Stimulated activated CD4-positive, alpha-beta T cell treated with anti-CD3 and anti-CD28 coated beads, TNF-alpha, amount 100 ng/mL, for 48 hours (primary cell): ENCODE results near the gene PIGT.
A peak's percentile ranks its signal among the peaks of the same experiment; 100 is the strongest.

Source experiments
- DNase-seq, 3 donors: peaks; one replicate each; pipeline ENCODE4 v3.0.0-alpha.2; 2020; ENCODE audit warnings: low read depth in 3 of 3

The PIGT gene

DNA sequence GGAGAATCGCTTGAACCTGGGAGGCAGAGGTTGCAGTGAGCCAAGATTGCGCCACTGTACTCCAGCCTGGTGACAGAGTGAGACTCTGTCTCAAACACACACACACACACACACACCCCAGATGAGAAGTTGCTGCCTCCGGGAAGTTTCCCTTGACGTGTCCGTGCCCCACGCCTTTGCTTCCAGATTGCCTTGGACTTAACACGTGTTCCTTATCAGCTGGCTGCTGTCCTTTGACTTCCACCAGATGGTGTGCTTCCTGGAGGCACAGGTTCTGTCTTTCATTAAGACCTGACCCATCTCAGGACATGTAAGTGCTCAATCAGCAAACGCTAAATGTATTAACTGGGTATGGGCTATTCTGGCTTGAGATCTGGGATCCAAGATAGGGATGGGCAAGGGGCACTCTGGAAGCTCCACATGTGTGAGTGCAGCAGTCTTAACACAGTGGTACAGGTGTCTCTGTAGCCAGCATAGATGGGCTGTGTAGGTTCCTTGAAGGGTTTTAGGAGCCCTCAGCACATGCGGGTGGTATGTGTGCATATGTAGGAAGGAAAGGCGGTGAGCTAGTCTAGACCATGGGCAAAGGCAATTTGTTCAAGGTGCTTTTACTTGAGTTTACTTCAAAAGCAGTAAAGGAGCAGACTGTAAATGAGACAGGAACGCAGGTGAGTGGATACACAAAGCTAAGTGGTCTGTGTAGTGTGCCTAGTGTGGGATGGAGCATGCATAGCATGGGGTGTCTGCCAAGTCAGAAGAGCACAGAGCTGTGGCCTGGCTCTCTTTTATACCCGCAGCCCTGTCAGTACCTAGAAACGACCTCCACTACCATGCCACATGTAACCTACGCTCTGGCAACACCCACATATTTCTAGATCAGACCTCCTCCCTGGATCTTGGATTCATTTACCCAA, 11.6 kb downstream of the PIGT start:
- no peak for DNase-seq

DNA sequence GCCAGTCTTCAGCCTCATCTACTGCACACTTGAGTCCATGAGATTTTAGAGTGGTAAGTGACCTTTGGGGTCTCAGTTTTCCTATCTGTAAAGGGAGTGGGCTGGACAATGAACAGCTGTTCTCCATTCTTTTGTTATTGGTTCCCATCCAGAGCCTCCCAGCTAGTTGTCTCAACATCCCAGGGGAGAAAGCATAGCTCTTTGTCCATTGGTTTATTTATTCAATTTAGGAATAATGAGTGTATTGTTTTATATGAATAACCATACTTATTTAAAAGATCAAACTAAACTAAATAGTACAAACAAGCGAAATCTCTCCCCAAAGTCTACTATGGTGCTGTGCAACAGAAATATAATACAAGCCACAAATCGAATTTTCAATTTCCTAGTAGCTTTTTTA, 13.7 kb downstream of the PIGT start:
- no peak for DNase-seq

DNA sequence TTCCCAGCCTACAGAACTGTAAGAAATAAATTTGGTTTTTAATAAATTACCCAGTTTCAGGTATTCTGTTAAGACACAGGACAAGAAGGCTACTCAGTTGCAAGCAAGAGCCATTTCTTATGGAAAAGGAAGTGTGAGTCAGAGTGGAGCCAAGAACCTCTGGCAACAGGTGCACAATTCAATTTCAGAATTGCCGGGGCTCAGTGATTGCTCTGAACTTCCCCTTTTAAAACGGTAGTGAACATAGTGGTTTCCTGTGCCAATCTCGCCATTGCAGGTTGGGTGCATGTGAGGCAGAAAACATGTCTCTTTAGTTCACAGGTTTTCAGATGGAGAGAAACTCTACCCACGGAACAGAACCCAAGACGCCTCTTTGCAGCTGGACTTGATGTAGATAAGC, 16.4 kb downstream of the PIGT start:
- DNase-seq = no peak

DNA sequence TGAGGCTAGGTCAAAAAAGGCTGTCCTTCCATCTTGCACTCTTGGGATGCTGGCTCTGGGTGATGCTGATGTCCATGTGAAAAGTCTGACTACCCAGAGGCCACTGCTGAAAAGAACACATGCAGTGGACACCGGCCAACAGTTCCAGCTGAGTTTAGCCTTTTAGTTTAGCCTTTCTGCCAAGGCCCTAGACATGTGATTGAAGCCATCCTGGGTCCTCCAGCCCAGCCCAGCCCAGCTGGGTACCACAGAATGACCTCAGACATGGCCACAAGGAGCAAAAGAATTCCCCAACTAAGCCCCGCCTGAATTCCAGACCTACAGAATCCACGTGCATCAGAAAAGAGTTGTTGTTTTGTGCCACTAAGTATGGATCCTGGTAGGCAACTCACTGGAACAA, 17.4 kb downstream of the PIGT start:
- DNase-seq = no peak

DNA sequence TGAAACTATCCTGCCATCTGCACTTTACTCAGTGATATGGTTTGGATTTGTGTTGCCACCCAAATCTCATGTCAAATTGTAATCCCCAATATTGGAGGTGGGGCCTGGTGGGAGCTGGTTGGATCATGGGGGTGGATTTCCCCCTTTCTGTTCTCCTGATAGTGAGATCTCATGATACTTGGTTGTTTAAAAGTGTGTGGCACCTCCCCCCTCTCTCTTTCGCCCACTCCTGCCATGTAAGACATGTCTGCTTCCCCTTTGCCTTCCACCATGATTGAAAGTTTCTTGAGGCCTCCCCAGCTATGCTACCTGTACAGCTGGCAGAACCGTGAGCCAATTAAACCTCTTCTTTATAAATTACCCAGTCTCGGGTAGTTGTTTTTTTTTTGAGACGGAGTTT, 18.0 kb downstream of the PIGT start:
- no peak for DNase-seq

DNA sequence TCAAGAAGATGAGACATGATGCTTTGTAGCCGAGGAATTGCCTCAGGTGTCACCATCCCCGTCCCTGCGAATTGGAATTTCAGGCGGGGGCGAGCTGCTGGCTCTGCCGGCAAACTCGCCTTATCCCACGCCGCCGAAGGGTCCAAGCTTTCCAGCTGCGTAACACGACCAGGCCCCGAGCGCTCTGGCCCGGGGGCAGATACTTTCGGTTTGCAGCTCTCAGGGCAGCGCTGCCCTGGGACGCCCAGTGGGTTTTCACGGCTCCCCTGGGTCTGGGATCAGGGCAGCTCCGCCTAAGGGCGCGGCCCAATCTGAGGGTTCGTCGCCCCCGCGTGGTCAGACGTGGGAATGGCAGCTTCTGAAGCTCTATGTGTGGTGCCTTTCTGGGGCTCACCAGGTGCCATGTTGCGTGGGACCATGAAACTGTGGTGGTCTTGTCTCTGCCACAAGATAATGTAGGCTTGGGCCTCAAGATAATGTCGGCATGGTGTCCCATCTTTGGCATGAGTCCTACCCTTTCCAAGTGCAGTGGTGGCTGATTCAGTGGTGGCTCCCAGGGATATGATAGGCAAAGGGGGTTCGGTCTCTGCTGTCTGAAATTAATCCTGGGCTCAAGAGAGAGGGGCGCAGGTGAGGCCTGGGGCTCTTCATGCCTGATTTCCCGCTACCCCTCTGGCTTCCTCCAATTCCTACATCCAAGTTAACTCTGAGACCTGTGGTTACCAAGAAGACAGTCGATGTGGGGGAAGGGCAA, 21.0 kb downstream of the PIGT start:
- DNase-seq = peak; percentile 74 to 79 (median 75)

DNA sequence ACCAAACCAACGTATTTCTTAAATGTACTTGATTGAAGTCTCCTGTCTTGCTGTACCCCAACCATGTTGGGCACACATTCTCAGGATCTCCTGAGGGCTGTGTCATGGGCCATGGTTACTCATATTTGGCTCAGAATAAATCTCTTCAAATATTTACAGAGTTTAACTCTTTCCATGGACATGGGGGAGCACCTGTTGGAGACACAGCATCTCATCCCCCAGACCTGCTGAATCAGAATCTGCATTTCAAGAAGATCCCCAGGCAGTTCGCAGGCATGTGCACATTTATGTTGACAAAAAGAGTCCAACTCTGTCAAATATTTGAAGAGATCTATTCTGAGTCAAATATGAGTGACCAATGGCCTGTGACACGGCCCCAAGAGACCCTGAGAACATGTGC, 24.5 kb downstream of the PIGT start:
- no peak for DNase-seq

DNA sequence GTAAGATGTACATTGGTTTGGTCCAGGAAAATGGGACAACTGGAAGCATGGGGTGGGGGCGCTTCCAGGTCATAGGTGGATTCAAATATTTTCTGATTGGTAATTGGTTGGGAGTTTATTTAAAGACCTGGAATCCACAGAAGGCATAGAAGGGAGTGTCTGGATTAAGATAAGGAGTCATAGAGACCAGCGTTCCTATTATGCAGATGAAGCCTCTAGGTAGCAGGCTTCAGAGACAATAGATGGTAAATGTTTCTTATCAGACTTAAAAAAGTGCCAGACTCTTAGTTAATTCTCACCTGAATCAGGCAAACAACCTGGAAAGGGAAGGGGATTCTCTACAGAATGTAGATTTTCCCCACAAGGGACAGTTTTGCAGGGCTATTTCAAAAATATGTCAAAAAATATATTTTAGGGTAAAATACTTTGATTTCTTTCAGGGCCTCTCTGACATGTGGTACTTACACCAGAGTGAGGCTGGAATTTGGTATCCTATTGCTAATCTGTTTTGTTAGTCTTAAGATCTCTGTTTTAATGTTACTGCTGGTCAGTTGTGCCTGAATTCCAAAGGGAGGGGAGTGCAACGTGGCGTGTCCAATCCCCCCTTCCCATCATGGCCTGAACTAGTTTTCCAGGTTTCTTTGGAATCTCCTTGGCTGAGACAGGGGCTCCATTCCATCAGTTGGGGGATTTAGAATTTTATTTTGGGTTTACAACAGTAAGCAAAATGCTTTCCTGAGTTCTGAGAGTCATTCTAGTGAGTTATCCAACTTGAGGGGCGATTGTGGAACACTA, 25.1 kb downstream of the PIGT start:
- no peak for DNase-seq

DNA sequence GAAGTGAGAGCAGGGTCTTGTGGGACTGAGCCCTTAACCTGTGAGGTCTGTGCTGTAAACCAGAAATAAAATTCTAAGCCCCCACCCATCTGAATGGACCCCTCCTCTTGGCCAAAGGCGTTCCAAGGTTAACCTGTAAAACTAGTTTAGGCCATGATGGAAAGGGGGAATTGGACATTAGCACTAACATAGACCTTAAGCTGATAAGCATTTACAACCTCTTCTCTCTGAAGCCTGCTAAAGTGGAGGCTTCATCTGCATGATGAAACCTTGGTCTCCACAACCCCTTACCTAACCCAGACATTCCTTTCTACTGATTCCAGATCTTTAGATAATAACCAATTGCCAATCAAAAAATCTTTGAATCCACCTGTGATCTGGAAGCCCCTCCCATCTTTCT, 25.8 kb downstream of the PIGT start:
- no peak for DNase-seq

DNA sequence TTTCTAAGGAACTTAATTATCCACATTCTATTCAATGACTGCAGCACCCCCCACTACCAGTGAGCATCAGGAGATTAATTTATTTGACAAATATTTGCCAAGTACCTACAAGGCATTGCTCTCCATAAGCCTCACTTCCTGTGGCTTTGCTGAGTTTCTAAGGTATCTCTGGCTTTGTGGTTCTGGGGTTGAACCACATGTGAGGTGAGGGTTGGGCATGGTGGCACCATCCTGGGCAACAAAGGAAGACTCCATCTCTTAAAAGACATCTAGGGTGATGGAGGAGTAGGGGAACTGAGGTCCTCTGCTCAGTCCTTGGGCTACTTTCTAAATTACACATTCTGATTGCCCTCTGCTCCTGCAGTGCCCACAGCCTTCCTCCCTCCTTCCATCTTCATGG, 28.1 kb downstream of the PIGT start:
- DNase-seq = no peak

DNA sequence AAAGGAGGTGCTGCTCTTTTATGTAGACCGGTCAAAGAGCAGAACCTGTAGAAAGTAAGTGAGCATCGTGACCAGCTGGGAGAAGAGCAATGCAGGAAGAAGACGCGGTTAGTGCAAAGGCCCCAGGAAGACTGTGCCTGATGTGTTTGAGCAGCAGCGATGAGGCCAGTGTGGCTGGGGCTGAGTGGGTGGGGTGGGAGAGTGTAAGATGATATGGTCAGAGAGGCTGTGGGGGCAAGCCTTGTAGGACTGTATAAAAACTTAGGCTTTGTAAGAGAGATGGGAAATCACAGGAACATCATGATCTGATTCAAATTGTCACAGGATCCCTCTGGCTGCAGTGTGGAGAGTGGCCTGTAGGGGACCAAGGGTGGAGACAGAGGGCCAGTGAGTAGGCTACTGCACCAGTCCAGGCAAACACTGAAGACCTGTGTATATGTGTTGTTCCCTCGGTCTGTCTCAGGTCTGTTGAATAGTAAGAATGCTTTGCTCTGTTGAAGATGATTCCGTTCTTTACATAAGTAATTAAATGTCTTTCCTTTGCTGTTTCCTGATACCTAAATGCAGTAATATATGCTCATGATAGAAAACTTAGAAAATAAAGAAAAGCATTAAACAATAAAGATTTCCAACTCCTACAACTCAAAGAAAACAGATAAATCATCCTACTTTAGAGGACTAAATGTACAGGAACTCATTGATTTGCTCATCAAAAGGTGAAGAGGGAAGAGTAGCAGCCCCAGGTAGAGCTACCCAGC, 30.0 kb downstream of the PIGT start:
- DNase-seq = peak in 1 of 3 donors; percentile 31

DNA sequence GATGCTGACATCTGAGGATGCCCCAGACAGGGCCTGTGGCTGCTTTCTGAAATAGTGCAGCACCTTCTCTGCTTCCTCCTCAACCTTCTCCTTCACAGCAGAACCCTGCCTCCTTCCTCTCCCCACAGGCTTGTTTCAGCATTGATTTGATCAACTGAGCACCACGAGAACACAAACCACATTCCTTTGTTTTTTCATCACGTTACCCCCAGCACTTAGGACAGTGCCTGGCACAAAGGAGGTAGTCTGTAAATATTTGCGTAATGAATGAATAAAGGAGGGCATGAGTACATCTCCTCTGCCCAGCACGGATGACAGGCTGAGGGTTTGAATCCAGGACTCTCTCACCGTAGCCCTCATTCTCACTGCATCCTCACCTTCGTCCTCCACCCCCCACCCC, 32.3 kb downstream of the PIGT start:
- no peak for DNase-seq

DNA sequence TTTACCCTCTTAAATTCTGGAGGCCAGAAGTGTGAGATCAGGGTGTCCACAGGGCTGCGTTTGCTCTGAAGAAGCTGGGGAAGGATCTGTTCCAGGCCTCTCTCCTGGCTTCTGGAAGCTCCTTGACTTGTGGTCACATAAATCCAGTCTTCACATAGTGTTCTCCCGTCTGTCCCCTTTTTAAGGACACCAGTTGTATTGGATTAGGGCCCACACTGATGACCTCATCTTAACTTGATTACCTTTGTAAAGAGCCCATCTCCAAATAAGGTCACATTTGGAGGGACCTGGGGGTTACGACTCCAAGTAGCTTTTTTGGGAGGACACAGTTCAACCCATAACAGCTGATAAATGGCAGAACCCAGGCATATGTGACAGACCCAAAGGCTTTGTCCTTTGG, 33.6 kb downstream of the PIGT start:
- no peak for DNase-seq

DNA sequence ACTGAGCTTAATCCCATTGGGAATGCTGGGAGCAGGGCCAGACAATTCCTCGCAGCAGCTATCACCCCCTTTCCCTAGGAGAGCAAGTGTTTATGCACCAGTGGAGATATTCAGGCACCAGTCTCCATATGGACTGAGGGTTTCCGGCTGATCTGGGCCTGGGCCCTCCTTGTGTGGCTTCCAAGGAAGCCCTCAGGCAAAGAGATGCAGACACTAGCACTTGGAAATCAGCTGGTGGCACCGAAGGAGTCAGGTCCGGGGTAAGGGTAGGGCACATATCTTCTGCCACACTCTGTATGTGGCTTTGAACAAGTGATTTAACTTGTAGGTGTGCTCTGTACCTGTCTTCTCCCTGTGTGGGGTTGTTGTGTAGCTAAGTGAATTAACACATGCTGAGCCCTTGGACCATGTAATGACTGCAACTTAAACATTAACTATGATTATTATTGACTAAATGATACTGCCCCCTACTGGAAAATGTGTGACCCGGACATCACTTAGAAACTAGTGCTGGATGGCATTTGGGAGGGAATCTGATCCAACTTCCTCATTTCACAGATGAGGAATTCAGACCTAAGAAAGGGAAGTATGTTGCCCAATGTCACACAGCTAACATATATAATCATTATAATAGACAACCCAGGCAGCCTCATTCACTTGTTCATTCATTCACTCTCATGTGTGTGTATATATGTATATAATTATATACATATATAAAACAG, 34.3 kb downstream of the PIGT start:
- no peak for DNase-seq

DNA sequence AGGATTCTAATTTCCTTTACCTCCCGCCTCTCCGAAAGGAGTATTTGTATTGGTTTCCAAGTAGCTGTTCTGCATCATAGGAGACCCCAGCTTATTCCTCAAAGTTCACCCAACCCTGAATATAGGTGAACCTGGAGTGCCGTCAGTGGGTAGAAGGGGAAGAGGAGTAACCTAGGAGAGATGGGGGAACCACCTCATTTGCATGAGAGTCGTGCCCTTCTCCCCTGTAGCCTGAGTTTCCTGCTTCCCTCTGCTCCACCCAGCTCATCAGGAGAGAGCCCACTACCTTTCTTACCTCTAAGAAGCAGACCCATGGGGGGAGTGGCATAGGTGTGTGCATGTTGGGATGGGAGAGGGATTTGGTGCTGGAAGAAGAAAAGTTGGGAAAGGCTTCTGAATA, 36.3 kb downstream of the PIGT start:
- DNase-seq = no peak

DNA sequence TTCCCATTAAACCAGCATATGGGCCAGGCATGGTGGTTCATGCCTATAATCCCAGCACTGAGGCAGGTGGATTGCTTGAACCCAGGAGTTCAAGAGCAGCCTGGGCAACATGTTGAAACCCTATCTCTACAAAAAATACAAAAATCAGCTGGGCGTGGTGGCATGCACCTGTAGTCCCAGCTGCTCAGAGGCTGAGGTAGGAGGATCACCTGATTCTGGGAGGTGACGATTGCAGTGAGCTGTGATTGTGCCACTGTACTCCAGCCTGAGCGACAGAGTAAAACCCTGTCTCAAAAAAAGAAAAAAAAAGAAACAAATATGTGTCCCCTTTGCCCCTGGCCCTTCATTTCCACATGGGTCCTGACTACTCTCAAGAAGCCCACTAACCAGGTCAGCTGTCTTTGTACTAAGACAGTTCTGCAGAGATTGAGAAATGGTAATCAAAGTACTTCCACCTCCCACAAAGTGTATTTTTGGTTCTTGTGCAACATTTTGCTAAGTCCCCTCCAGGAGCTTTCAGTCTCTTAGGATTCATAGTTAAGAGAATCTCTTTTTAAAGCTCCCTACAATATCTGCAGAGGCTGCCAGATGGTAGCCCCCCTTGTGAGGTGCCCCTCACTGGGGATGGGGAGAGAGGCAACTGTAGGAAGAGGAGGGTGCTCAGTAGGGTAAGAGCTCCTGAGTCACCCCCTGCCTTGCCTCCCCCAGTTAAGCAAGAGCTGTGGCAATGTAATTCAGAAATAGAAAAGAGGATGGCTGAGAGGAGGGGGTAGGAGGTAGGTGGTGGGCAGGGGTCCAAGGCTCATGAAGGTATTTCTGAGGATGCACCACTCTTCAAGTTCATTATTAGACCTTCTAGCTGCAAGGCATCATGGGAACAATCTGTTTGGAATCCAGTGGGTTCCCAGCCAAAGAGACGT, 37.1 kb downstream of the PIGT start:
- no peak for DNase-seq

DNA sequence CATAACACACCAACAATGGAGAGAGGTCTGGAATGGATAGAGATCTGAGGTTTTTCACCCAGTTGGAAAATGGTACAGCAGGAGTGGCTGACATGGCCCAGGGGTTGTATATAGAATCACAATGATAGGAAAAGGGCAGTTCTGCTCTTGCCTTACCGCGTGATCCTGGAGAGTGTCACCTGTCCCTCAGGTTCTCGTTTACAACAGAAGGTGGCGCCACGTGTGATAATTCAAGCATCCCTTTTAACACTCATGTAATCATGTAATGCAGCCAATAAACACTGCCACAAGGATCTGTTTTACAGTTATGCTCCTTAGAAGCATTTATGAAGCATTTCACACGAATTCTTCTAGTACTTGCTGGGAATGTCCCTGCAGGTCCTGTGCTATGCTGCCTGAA, 40.7 kb downstream of the PIGT start:
- peak in 2 of 3 donors; percentile 17 to 31 for DNase-seq

DNA sequence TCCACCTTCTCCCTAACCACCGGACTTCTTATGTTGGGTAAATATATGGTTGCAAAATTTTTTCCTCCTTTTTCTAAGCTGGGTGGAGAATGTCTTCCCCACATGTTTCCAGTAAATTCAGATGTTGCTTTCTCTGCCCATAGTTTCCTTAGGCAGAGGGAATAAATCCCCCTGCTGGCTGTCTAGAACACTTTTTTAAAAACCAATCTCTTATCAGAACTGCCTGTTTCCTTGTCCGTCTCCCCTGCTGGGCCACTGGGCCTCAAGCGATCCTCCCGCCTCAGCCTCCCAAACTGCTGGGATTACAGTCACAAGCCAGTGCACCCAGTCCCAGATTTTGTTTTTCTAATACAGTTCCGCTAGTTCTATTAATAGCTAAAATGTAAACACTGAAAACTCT, 43.7 kb downstream of the PIGT start:
- no peak for DNase-seq

DNA sequence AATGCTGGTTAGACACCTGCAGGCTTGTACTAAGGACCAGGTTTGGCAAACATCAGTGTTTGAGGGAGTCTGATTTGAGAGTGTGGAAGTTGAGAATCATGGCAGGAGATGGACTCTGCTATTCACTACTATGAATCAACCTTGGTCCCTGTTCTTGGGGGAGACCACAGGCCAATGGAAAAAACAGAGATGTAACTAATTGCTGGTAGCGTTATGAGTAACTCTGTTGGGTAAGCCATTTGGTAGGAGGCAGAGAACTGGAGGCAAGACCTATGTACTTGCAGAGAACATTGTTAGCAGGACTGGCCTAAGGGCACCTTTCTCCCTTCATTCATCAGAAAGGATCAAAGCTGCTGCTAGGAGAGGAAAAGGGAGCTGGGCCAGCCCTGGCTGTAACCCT, 45.3 kb downstream of the PIGT start:
- DNase-seq = no peak
